ENCODE results near the gene CETN1. TPM values are rescaled to one million over a fixed set of nuclear protein-coding genes. Genes with fewer than 3 reads are reported as not detected.

Gene CETN1
- total RNA-seq: not detected in 2 replicates

- H3K4me3 ChIP-seq (ENCODE audit: low read depth, low read length): no peak within 1 kb of the TSS
- no peak for TF ChIP-seq CTCF (IDR thresholded peaks at IDR 0.05; ENCODE audit: insufficient read depth, low read depth, low read length)
- DNase-seq (ENCODE audit: low read depth): no peak
Observed at GRCh38 chr18:580154-580553, at the start of gene CETN1. CETN1 (plus strand) TSS chr18:580380; CDS start chr18:580409, 29 bp downstream.

DNA sequence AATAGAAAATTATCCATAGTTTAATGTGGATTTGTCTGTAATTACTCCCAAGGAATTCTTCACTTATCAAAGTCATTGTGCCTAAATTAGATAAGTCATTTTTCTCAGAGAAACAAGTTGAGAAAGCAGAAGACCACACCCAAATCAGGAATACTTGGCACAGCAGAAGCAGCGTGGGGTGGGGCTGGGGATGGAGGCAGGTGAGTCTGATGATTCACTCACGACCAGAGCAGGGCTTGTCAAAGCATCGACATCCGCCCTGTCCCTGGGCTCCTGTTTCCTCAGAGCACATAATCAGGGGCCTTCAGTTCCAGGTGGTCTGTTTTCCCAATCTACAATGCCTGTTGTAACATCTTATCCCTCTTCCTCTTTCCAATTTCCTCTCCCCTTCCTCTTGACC, 48.2 kb upstream of the CETN1 start:
- no peak for DNase-seq (ENCODE audit: low read depth)
- no peak for TF ChIP-seq CTCF (IDR thresholded peaks at IDR 0.05; ENCODE audit: insufficient read depth, low read depth, low read length)
- no peak overlapping the region for H3K4me3 ChIP-seq (ENCODE audit: low read depth, low read length)

DNA sequence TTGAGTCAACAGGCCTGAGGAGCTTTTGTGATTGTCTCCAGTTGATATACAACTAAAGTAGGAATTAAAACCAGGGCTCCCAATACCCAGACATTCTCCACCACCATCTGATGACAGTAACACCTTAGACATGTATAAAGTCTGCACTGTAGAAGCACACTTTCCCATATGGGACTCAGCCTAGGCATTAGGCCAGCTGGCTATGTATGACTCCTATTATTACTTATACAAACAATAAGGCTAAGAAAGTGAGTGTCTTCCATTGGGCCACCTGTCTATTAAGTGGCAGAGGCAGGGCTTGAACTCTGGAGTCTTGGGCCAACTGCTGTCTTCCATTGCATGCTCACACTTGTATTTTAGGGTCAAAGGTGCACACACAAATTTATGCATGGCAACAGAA, 47.5 kb upstream of the CETN1 start:
- H3K4me3 ChIP-seq (ENCODE audit: low read depth, low read length): no peak overlapping the region
- no peak for TF ChIP-seq CTCF (IDR thresholded peaks at IDR 0.05; ENCODE audit: insufficient read depth, low read depth, low read length)
- DNase-seq (ENCODE audit: low read depth): no peak

- H3K4me3 ChIP-seq (ENCODE audit: low read depth, low read length): no peak overlapping the region
- DNase-seq (ENCODE audit: low read depth): no peak
- no peak for TF ChIP-seq CTCF (IDR thresholded peaks at IDR 0.05; ENCODE audit: insufficient read depth, low read depth, low read length)
Observed at GRCh38 chr18:533995-534601, 46.1 kb upstream of the CETN1 start.

DNA sequence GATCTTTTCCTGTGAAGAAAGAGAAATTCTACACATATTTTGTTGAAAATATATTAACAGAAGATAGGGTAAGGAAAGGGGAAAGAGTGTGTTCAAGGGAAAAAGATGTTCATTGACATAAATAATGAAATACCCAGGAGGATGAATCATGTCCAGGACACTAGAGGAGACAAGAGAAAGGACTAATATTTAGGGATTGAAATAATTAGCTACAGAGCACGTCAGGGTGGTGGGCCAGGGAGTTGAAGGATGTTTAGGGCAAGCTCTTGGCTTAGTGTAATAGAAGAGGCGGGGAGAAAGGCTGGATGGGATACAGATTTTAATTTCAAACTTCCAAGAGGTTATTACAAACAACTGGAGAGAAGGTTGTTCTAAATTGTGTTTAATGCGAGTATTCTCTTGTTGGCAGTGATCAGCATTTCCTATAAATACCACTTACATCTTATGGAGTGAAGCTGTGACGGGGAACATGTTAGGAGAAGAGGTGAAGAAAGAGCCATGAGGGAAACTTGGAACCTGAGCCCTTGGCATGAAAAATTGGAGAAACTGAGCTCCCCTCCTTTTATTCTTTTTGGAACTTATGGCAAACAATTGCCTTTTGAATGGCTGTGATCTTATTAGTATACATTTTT, 36.6 kb upstream of the CETN1 start:
- no peak overlapping the region for H3K4me3 ChIP-seq (ENCODE audit: low read depth, low read length)
- no peak for DNase-seq (ENCODE audit: low read depth)
- TF ChIP-seq CTCF (IDR thresholded peaks at IDR 0.05; ENCODE audit: insufficient read depth, low read depth, low read length): no peak

- DNase-seq (ENCODE audit: low read depth): no peak
- TF ChIP-seq CTCF (IDR thresholded peaks at IDR 0.05; ENCODE audit: insufficient read depth, low read depth, low read length): no peak
- H3K4me3 ChIP-seq (ENCODE audit: low read depth, low read length): no peak overlapping the region
Observed at GRCh38 chr18:549967-550366, 30.2 kb upstream of the CETN1 start.

All from fibroblast of villous mesenchyme (primary cell).